Measurements from ENCODE around the gene SIK3.

SIK3 gene

GRCh38 chr11:117005758-117006157 lies 92.5 kb downstream of the SIK3 start:
- no peak for DNase-seq (ENCODE audit: low spot score)

- DNase-seq (ENCODE audit: low spot score) = no peak
Observed at GRCh38 chr11:117002639-117003299, 95.5 kb downstream of the SIK3 start.

DNA sequence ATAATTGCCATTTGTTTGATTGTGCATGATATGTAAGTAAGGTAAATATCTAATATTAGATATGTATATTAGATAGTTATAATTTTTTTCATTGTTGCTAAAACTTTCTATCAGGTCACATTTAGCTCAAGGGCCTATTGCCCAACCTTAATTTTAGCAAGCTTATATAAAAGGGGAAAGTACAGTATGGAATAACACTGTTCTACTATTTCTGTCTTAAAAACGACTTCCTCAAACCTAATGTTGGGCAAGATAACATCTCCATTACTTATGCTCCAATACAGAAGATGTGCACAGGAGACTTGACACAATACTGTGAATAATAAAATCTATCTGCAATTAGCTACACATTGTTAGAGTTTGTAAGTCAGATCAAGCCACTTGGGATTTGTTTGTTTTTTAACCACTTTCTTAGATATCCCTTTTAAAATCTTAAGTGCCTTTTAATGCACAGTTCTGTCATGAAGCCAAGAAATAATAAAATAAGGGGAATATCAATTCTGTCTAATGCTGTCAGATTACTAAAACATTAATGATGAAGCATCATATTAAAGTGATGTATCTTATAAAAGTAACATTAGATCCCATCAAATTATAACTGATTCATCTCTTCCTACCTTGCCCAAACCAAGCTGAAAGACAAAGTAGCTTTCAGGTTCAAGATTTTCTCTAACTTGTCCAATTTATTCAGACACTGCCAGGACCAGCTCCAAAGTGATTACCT lies 98.1 kb downstream of the SIK3 start:
- DNase-seq (ENCODE audit: low spot score) = no peak

GRCh38 chr11:116997071-116997470 lies 101.2 kb downstream of the SIK3 start:
- no peak for DNase-seq (ENCODE audit: low spot score)

DNA sequence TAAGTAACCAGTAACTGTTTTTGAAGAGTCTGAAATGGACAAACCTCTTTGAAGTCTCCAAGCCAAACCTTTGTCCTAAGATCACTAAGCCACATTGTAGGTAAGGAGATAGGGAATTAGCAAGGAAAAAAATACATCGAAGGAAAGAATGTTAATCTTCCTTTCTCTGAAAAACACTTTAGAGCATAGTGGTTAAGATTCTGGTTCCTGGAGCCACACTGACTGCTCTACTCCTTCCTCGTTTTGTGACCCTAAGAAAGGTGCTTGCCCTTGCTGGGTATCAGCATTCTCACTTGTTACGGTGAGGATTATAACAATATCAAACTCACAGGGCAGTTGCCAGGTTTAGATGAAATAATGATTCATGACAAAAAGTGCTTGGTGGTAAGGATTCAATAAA lies 104.0 kb downstream of the SIK3 start:
- DNase-seq (ENCODE audit: low spot score) = no peak

DNA sequence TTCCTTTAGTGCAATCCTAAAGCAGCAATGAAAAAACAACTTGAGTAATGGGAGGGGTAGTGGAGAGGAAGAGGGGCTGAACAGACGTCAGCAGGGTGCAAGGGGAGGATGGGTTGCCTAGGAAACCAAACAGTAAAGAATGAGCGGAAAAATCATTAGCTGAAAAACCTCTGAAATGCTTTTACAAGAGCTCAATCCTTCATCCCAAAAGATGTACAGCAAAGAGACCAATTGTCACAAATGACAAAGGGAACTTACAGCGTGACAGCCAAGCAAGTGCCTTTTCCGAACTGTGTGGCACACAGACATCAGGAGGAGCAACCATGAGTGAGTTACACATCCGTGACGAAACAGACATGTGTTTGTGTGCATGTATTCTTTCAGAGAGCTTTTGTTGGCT lies 104.6 kb downstream of the SIK3 start:
- DNase-seq (ENCODE audit: low spot score) = no peak

DNA sequence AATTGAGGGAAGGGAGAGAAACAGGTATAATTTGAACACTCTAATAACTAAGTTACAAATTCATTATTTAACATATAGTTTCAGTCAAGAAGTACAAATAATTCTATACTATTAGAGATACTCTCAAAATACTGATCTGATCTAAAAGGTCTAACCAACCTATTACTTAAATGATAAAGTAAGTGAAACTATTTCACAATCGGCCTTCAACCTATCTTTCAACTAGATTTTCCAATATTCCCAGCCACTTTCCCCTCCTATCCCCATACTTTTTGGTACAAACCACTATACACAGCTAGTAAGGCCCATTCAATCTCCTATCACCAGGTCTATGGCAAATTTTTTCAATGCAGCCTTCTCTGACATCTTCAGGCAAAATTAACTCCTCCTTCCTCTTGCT lies 106.7 kb downstream of the SIK3 start:
- DNase-seq (ENCODE audit: low spot score) = no peak

DNA sequence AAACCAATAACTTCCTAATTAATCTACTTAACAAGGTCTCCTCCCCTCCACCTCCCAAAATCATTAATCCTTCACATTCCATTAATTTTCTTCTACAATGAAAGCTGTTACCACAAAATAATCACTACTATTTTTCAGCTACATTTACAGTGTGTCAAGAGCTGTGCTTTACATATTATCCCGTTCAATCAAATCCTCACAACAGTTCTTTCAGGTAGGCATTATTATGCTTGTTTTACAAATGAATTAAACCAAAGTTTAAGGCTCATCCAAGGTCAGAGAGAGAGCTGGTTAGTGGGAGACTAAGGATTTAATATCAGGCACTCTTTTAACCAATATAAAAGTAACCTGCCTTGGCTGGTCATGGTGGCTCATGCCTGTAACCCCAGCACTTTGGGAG lies 107.4 kb downstream of the SIK3 start:
- DNase-seq (ENCODE audit: low spot score) = no peak

- peak; percentile 25 for DNase-seq (ENCODE audit: low spot score)
Observed at GRCh38 chr11:116990061-116990473, 108.2 kb downstream of the SIK3 start.

GRCh38 chr11:116989184-116989583 lies 109.0 kb downstream of the SIK3 start:
- no peak for DNase-seq (ENCODE audit: low spot score)

DNA sequence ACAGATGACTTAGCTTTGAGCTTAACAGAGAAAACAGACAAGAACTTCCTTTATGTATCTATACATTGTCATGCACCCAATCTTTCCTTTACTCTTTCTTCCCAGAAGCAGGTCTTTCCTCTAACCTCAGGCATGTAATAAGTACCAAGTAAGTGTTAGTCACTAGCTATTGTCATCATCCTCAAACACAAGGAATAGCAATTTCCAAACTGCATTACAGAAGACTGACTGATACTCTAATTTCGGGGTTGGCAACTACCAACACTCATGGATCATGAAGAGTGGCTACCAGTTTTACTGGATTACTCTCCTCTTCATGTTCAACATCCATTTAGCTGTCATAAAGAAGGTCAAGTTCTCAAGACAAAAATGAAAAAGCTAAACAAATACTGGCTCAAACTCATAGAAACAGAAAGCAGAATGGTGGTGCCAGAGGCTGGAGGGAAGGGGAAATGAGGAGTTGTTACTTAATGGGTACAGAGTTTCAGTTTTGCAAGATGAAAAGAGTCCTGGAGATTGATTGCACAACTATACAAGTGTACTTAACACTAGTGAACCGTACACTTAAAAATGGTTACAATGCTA lies 111.6 kb downstream of the SIK3 start:
- DNase-seq (ENCODE audit: low spot score) = no peak

DNA sequence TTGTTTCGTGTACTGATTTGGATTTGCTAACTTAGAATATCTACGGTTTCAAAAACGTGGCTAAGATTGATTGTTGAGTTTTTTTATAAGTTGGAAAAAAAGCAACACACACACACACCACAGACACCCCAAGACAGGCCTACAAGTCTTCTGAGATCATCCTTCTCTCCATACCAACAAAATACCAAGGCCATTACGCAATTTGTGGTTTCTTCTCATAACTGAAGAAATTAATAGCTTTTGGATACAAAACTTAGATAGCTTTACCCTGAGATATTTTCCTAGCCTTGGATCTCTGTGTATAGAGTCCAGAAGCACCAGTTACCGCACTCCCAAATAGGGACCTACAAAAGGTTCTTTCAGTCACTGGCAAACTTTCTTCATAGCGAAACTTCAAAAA lies 113.6 kb downstream of the SIK3 start:
- no peak for DNase-seq (ENCODE audit: low spot score)

GRCh38 chr11:116984186-116984585 lies 114.0 kb downstream of the SIK3 start:
- DNase-seq (ENCODE audit: low spot score) = peak; percentile 18

GRCh38 chr11:116981266-116981885 lies 116.9 kb downstream of the SIK3 start:
- DNase-seq (ENCODE audit: low spot score) = no peak

- no peak for DNase-seq (ENCODE audit: low spot score)
Observed at GRCh38 chr11:116980136-116980793, 118.0 kb downstream of the SIK3 start.

- no peak for DNase-seq (ENCODE audit: low spot score)
Observed at GRCh38 chr11:116976941-116977570, 121.2 kb downstream of the SIK3 start.

- no peak for DNase-seq (ENCODE audit: low spot score)
Observed at GRCh38 chr11:116975661-116976060, 122.6 kb downstream of the SIK3 start.

GRCh38 chr11:116973270-116973669 lies 125.0 kb downstream of the SIK3 start:
- no peak for DNase-seq (ENCODE audit: low spot score)

GRCh38 chr11:116972691-116973090 lies 125.5 kb downstream of the SIK3 start:
- no peak for DNase-seq (ENCODE audit: low spot score)

DNA sequence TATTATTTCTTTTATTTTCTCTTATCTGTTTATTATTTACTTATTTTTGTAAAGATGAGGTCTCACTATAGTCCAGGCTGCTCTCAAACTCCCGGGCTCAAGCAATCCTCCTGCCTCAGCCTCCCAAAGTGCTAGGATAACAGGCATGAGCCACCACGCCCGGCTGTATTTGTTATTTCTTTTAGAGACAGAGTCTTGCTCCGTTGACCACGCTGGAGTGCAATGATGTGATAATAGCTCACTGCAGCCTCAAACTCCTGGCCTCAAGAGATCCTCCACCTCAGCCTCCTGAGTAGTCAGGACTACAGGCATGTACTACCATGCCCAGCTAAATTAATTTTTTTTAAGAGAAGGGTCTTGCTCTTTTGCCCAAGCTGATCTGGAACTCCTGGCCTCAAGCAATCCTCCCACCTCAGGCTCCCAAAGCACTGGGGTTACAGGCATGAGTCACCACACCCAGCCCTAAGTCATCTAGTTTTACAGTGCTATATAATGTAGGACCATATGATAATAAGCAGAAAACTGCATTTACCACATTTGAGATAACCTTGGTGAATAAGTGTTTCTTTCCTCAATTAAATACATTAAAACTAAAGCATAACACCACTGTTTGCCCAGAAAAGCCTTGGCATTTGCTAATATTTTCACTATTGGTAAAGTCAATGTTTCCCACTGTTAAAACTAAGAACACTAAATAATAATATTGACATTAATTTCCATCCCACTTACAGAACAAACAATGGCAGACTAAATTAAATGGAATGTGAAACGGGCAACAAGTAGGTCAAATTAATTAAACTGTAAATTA lies 127.5 kb downstream of the SIK3 start:
- no peak for DNase-seq (ENCODE audit: low spot score)

GRCh38 chr11:116969694-116970093 lies 128.5 kb downstream of the SIK3 start:
- no peak for DNase-seq (ENCODE audit: low spot score)

All from HuH-7 (cell line).